Gastrocnemius medialis (tissue), 4 donors: ENCODE results near the gene KCND3.

ENCODE experiments used
- CTCF ChIP-seq, 5 experiments: fragments of 450-650 bp in 3 of 5; fragments of 200-600 bp in 2 of 5; sonication (generic) in 2 of 5; IDR thresholded peaks in 4 of 5; conservative IDR thresholded peaks in 1 of 5; 1 replicate in 4 of 5; 2 replicates in 1 of 5; pipeline ENCODE4 v1.5.1; 2016 to 2019; ENCODE audit warnings: antibody characterized with exemption in 5 of 5, mild to moderate bottlenecking in 3 of 5, moderate library complexity in 3 of 5
- POLR2A ChIP-seq, 2 donors: fragments of 450-650 bp; IDR thresholded peaks; one replicate each; pipeline ENCODE4 v1.6.1; 2017; ENCODE audit warnings: antibody characterized with exemption in 2 of 2, mild to moderate bottlenecking in 2 of 2, moderate library complexity in 2 of 2

DNA sequence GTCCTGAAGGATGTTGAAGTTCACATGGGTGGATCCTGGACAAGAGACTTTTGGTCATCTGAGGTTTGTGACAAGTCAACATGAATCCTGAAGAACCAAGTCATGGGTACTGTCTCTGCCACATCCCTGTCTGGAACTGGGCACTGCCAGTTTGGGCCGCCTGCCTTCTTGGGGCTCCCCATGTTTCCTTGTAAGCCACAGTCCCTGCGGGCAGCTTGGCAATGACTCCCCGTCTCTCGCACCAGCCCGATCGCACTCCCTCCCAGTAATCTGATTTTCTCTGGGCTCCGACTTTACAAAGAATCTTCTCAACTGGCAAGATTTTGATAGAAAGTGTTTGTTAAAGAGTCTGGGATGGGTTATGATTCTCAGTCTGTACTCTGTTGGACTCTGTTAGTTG, 153.4 kb downstream of the KCND3 start:
- TF ChIP-seq CTCF (IDR thresholded peaks at IDR 0.05 in 4 of 5, conservative IDR thresholded peaks at IDR 0.05 in 1 of 5) (no peak), POLR2A (IDR thresholded peaks at IDR 0.05) (no peak)
